Activated T-cell treated with anti-CD3 and anti-CD28 coated beads, Interleukin-2, amount 50 U/mL, for 1 hour (primary cell): ENCODE results near the gene DARS2.

Experiments used
- DNase-seq: peaks from one replicate; pipeline ENCODE4 v3.0.0-alpha.2; 2020

Gene DARS2

DNA sequence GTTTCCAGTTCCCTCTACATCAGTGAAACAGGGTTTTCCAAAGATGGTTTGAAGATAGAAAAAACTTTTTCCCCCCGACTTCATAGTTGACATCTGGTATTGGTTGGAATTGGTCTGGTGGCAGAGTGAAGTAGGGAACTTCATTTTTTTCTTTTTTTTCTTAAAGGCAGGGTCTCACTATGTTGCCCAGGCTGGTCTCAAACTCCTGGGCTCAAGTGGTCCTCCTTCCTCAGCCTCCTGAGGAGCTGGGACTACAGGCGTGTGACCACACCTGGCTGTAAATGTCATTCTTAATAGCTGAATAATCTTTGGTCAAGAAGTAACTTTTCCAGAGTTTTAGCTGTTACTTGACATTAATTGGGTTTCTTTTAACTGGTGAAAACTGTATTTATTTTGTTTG is 65.4 kb downstream of the DARS2 start:
- DNase-seq = no peak

DNA sequence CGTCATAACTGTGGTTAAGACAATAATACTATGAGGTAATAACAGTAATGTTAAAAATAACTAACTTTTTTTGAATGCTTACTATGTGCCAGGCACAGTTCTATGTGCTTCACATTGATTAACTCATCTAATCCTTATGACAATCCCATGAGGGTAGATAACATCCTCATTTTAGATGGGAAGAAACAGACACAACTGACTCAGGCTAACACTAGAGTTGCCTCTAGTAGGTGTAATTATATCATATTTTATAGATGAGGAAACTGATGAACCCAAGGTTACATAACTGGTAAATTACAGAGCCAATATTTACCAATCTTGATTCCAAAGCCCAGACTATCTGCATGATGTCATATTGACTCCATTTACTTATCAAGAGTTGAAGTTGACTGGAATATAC is 69.1 kb downstream of the DARS2 start:
- DNase-seq = no peak

DNA sequence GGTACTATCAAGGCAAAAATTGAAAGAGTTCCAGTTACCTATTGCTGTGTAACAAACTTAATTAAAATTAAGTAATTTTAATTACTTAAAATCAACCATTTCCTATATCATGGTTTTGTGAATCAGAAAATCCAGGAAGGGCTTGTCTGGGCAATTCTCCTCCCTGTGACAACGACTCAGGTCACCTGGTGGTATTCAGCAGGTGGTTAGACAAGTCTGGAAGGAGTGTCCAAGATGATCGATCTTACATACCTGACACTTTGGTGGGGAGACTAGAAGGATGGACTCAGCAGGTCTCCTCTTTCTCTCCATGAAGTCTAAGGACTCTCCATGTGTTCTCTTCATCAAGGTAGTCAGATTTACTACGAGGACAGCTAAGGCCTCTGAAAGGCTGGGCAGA is 69.7 kb downstream of the DARS2 start:
- no peak for DNase-seq

DNA sequence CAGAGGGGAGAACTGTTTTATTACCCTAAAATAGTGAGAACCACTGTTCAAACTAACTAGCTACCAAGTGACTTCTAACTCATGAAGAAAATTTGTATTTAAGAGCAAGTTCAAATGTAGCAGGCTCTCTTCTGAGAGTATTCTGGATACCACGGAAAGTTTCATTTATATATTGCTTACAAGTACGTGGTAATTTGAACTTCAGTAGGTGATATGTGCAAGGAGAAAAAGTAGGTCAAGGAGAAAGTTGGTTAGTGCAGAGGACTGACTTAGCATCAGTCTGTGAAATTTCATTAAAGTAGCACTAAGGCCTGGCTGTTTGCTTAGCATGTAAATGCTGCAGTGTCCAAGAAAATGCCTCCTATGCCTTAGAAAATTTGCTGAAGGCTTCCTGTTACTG is 76.0 kb downstream of the DARS2 start:
- DNase-seq = no peak

DNA sequence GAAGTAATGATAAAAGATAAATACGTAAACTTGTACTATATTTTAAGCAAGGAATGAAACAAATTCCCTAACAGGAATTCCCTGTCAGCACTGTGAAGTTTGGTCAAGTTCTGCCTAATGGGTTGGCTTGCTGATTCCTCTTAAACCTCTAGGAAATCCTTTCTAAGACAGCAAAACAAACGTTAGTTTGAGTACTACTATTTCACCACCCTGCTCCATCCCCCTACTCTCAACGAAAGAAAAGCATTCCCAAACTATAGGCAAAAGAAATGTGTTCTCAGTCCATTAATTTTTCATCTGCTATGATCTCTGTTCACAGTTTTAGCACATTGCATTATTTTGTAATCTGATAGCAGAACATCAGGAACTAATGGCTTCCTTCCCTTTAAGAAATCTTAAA is 76.5 kb downstream of the DARS2 start:
- no peak for DNase-seq

- no peak for DNase-seq
Measured at GRCh38 chr1:173903827-173904531, 79.5 kb downstream of the DARS2 start.
